Gastrocnemius medialis (tissue), 4 donors: ENCODE results near the gene TMEM139. TPM values are rescaled to one million over a fixed set of nuclear protein-coding genes. Genes with fewer than 3 reads are reported as not detected.

Source experiments
- ATAC-seq, 2 donors: fragments of 150-250 bp; one replicate each; pipeline ENCODE4 v1.9.1; 2016
- DNase-seq, 2 donors: peaks; one replicate each; pipeline ENCODE4 v3.0.0-alpha.2; 2019
- H3K27ac ChIP-seq, 4 donors: fragments of 200-600 bp; sonication (generic); 1 replicate in 1 of 4; 2 replicates in 3 of 4; pipeline ENCODE4 v1.5.1; 2016 to 2018; ENCODE audit warnings: mild to moderate bottlenecking in 2 of 4, moderate library complexity in 1 of 4
- H3K27me3 ChIP-seq, 3 donors: fragments of 200-600 bp; sonication (generic) in 2 of 3; 1 replicate in 1 of 3; 2 replicates in 2 of 3; pipeline versions ENCODE4 v1.5.1 to v1.6.0; 2016 to 2019; ENCODE audit warnings: mild to moderate bottlenecking in 1 of 3, moderate library complexity in 1 of 3
- H3K36me3 ChIP-seq, 2 donors: fragments of 200-600 bp; sonication (generic) in 1 of 2; one replicate each; pipeline ENCODE4 v1.5.1; 2017 to 2018
- H3K4me1 ChIP-seq, 2 donors: fragments of 200-600 bp; sonication (generic) in 1 of 2; one replicate each; pipeline ENCODE4 v1.5.1; 2016 to 2017; ENCODE audit warnings: mild to moderate bottlenecking in 2 of 2
- H3K4me3 ChIP-seq, 4 donors: fragments of 200-600 bp; sonication (generic) in 3 of 4; 1 replicate in 1 of 4; 2 replicates in 3 of 4; pipeline ENCODE4 v1.5.1; 2016 to 2019; ENCODE audit warnings: mild to moderate bottlenecking in 2 of 4
- H3K9me3 ChIP-seq, 3 donors: fragments of 200-600 bp; sonication (generic) in 2 of 3; 1 replicate in 1 of 3; 2 replicates in 2 of 3; pipeline ENCODE4 v1.5.1; 2016 to 2019
- CTCF ChIP-seq, 5 experiments: fragments of 450-650 bp in 3 of 5; fragments of 200-600 bp in 2 of 5; sonication (generic) in 2 of 5; IDR thresholded peaks in 4 of 5; conservative IDR thresholded peaks in 1 of 5; 1 replicate in 4 of 5; 2 replicates in 1 of 5; pipeline ENCODE4 v1.5.1; 2016 to 2019; ENCODE audit warnings: antibody characterized with exemption in 5 of 5, mild to moderate bottlenecking in 3 of 5, moderate library complexity in 3 of 5
- POLR2A ChIP-seq, 2 donors: fragments of 450-650 bp; IDR thresholded peaks; one replicate each; pipeline ENCODE4 v1.6.1; 2017; ENCODE audit warnings: antibody characterized with exemption in 2 of 2, mild to moderate bottlenecking in 2 of 2, moderate library complexity in 2 of 2
- in situ Hi-C, 4 donors: fragments of 200-750 bp; cut with MboI; loops; one replicate each; pipeline versions ENCODE4 v1.15.0 to v1.8.0; 2017; ENCODE audit warnings: low sequenced_read_pairs in 4 of 4
- intact Hi-C: fragments of 100-400 bp; cut with DNase I; formaldehyde crosslinking; loops from one replicate; pipeline ENCODE4 v1.15.1; 2023; ENCODE audit warnings: low total_unique reads
- total RNA-seq, 4 donors: library from RNA; depleted of rRNA; stranded (reverse); fragments of >200 nt; gene quantifications; one replicate each; pipeline versions ENCODE4 v1.1.0 to v1.2.3, GENCODE V29; 2016

Gene TMEM139
- total RNA-seq, 4 donors from 2014 or later: not detected

- Histone ChIP-seq H3K27ac (no peak overlapping the region), H3K27me3 (no peaks in the 10 kb centered on the region), H3K36me3 (peaks cover 0 to 70% of the 10 kb centered on the region in 2 donors), H3K9me3 (no peaks in the 10 kb centered on the region), H3K4me1 (peaks cover 0 to 13% of the 10 kb centered on the region in 2 donors), H3K4me3 (no peak overlapping the region)
- intact Hi-C loops: no loop called here
- no peak for TF ChIP-seq CTCF (IDR thresholded peaks at IDR 0.05 in 4 of 5, conservative IDR thresholded peaks at IDR 0.05 in 1 of 5)
- in situ Hi-C loops: loop anchor here in 2 of 4 donors (5.0 to 25.0 kb wide), 2 partner anchors 44 to 591 kb away; no protein-coding TSS in a partner anchor
- ATAC-seq (no peak), DNase-seq (no peak)
These were observed 11.9 kb downstream of the TMEM139 start for GRCh38 chr7:143296686-143297085.

GRCh38 chr7:143299346-143299745 is 14.6 kb downstream of the TMEM139 start:
- intact Hi-C loops (no loop called here), in situ Hi-C loops (loop anchor here in 2 of 4 donors (5.0 to 25.0 kb wide), 2 partner anchors 47 to 588 kb away; no protein-coding TSS in a partner anchor)
- Histone ChIP-seq H3K4me3 (no peak overlapping the region), H3K36me3 (peaks cover 0 to 71% of the 10 kb centered on the region in 2 donors), H3K27me3 (no peaks in the 10 kb centered on the region), H3K4me1 (peaks cover 0 to 13% of the 10 kb centered on the region in 2 donors), H3K27ac (peak overlapping the region in 1 of 4 donors; percentile 12), H3K9me3 (no peaks in the 10 kb centered on the region)
- ATAC-seq (no peak), DNase-seq (no peak)
- TF ChIP-seq POLR2A (IDR thresholded peaks at IDR 0.05): no peak
- TF ChIP-seq CTCF (IDR thresholded peaks at IDR 0.05 in 4 of 5, conservative IDR thresholded peaks at IDR 0.05 in 1 of 5): no peak

- no peak for DNase-seq
- Histone ChIP-seq H3K27me3 (no peaks in the 10 kb centered on the region), H3K36me3 (peaks cover 0 to 71% of the 10 kb centered on the region in 2 donors), H3K9me3 (no peaks in the 10 kb centered on the region), H3K4me3 (no peak overlapping the region), H3K4me1 (peaks cover 0 to 13% of the 10 kb centered on the region in 2 donors), H3K27ac (peak overlapping the region in 1 of 4 donors; percentile 12)
- intact Hi-C loops: no loop called here
- TF ChIP-seq CTCF (IDR thresholded peaks at IDR 0.05 in 4 of 5, conservative IDR thresholded peaks at IDR 0.05 in 1 of 5): peak in 4 of 5 experiments; percentile 14 to 53 (median 22)
- TF ChIP-seq POLR2A (IDR thresholded peaks at IDR 0.05): no peak
- in situ Hi-C loops: loop anchor here in 2 of 4 donors (5.0 to 25.0 kb wide), 2 partner anchors 48 to 587 kb away; no protein-coding TSS in a partner anchor
- ATAC-seq: peak in 1 of 2 donors; percentile 60
These were observed 15.1 kb downstream of the TMEM139 start for GRCh38 chr7:143299840-143300239.

GRCh38 chr7:143300959-143301935 is 16.5 kb downstream of the TMEM139 start:
- Histone ChIP-seq H3K4me3 (no peak overlapping the region), H3K4me1 (peaks cover 0 to 13% of the 10 kb centered on the region in 2 donors), H3K27ac (no peak overlapping the region), H3K9me3 (no peaks in the 10 kb centered on the region), H3K36me3 (peaks cover 0 to 68% of the 10 kb centered on the region in 2 donors), H3K27me3 (no peaks in the 10 kb centered on the region)
- no peak for DNase-seq
- in situ Hi-C loops (no loop called here), intact Hi-C loops (no loop called here)
- no peak for TF ChIP-seq CTCF (IDR thresholded peaks at IDR 0.05 in 4 of 5, conservative IDR thresholded peaks at IDR 0.05 in 1 of 5)
- no peak for TF ChIP-seq POLR2A (IDR thresholded peaks at IDR 0.05)
- ATAC-seq: no peak
